Erythroblast (primary cell): Measurements from ENCODE around the gene ADARB2.

Experiments
- GATA1 ChIP-seq: IDR thresholded peaks from 2 replicates; pipeline ENCODE4 v1.6.1; 2011; ENCODE audit warnings: low read depth, mild to moderate bottlenecking, control low read depth, low read length, moderate library complexity
- POLR2A ChIP-seq: IDR thresholded peaks from 2 replicates; pipeline ENCODE4 v1.6.1; 2011; ENCODE audit warnings: mild to moderate bottlenecking, low read length

DNA sequence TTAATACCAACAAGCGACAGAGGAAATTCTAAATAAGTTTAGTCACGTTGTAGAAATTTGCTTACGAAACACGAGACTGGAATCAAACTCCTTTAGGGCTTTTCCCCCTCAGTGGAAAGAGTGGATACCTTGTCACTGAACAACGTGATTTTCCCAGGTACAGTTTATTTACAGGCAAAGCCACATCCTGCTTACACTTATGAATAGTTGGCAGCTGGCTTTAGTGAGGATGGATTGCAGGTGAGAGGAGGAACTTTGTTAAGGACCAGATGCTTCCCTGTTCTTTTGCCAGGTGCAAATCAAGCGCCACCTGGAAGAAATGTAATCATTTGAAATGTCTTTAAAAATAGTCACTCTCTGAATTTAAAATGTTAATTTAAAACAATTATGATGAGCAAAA, 282.4 kb downstream of the ADARB2 start:
- TF ChIP-seq POLR2A (no peak), GATA1 (no peak)
